Lung (tissue), 12 donors: Measurements from ENCODE around the gene PGS1. TPM values are rescaled to one million over a fixed set of nuclear protein-coding genes. Genes with fewer than 3 reads are reported as not detected.

Experiments used
- ATAC-seq: fragments of 200-7000 bp; cut with Tn5 transposase; one replicate; pipeline ENCODE4 v1.9.1; 2020; ENCODE audit warnings: moderate number of reproducible peaks; ENCODE audit not compliant: insufficient read depth, low FRiP score
- DNase-seq, 3 donors: peaks; one replicate each; pipeline ENCODE4 v3.0.0-alpha.2; 2013 to 2017
- H3K27ac ChIP-seq, 2 donors: one replicate each; pipeline ENCODE4 v1.5.1; 2013; ENCODE audit warnings: mild to moderate bottlenecking in 2 of 2, moderate library complexity in 2 of 2, control low read depth in 1 of 2, inconsistent platforms in 1 of 2, low read depth in 1 of 2, low read length in 1 of 2
- H3K27me3 ChIP-seq, 3 donors: one replicate each; pipeline ENCODE4 v1.5.1; 2013; ENCODE audit warnings: low read length in 2 of 3; ENCODE audit not compliant: control insufficient read depth in 3 of 3, insufficient read depth in 3 of 3
- H3K36me3 ChIP-seq, 4 donors: one replicate each; pipeline ENCODE4 v1.5.1; 2013; ENCODE audit warnings: low read length in 4 of 4, mild to moderate bottlenecking in 1 of 4, moderate library complexity in 1 of 4; ENCODE audit not compliant: control insufficient read depth in 4 of 4, insufficient read depth in 4 of 4
- H3K4me1 ChIP-seq, 5 donors: one replicate each; pipeline ENCODE4 v1.5.1; 2013; ENCODE audit warnings: low read length in 5 of 5, mild to moderate bottlenecking in 2 of 5, moderate library complexity in 1 of 5; ENCODE audit not compliant: control insufficient read depth in 5 of 5, insufficient read depth in 5 of 5
- H3K4me3 ChIP-seq: one replicate; pipeline ENCODE4 v1.5.1; 2013; ENCODE audit warnings: mild to moderate bottlenecking, control low read depth, moderate library complexity
- H3K9ac ChIP-seq, 2 donors: one replicate each; pipeline ENCODE4 v1.5.1; 2013; ENCODE audit warnings: low read length in 2 of 2, control low read depth in 1 of 2; ENCODE audit not compliant: insufficient read depth in 1 of 2
- H3K9me3 ChIP-seq, 4 donors: one replicate each; pipeline ENCODE4 v1.5.1; 2013; ENCODE audit warnings: low read length in 3 of 4, mild to moderate bottlenecking in 1 of 4, moderate library complexity in 1 of 4; ENCODE audit not compliant: control insufficient read depth in 4 of 4, insufficient read depth in 3 of 4
- CTCF ChIP-seq: IDR thresholded peaks from 2 replicates; pipeline ENCODE4 v1.5.1; 2012; ENCODE audit warnings: mild to moderate bottlenecking; ENCODE audit errors: control extremely low read depth, extremely low read depth
- WGBS, 2 donors: extraction: QIAGEN DNeasy Blood & Tissue Kit; methylation state at CpG; one replicate each; pipeline ENCODE4 v1.1.7; 2013; 5-methylcytosine and 5-hydroxymethylcytosine counted together
- polyA plus RNA-seq, 2 donors: library from polyadenylated mRNA; stranded (reverse); fragments of 200-250 nt; gene quantifications; one replicate each; pipeline ENCODE4 v1.2.1, GENCODE V29; 2013
- total RNA-seq, 2 donors: library from RNA; depleted of rRNA in 1 of 2; stranded (reverse); fragments of >200 nt in 1 of 2; gene quantifications; one replicate each; pipeline ENCODE4 v1.2.1, GENCODE V29; 2014 to 2021
- donor health status: control.
- donor health status: control.
- donor health status: Bipolar disorder and iron deficiency.
- donor health status: healthy.
- donor health status: DM: yes; HTN: yes; CAD: no.

Gene PGS1
- total and polyA plus RNA-seq, 4 donors, result 44.9 to 104 (median 94.3) TPM

- 13 to 19% methylated on average over 15 of the region's 15 CpGs for WGBS, 2 donors
- no peak for TF ChIP-seq CTCF
- Histone ChIP-seq H3K36me3 (no peaks in the 10 kb centered on the region), H3K27me3 (no peaks in the 10 kb centered on the region), H3K4me1 (peaks cover 5 to 42% (median 19%) of the 10 kb centered on the region in 5 donors), H3K9ac (no peak overlapping the region), H3K27ac (peak overlapping the region; percentile 69 to 89), H3K4me3 (no peak overlapping the region), H3K9me3 (no peaks in the 10 kb centered on the region)
- peak; percentile 78 for ATAC-seq
- peak in 1 of 3 donors; percentile 57 for DNase-seq
Observed at GRCh38 chr17:78383725-78384471, 5.4 kb downstream of the PGS1 start.

- H3K36me3 ChIP-seq, result no peaks in the 10 kb centered on the region
- H3K9me3 ChIP-seq, result no peaks in the 10 kb centered on the region
- H3K27me3 ChIP-seq, result no peaks in the 10 kb centered on the region
- 55 to 64% methylated on average over 23 of the region's 23 CpGs for WGBS, 2 donors
- H3K4me1 ChIP-seq, result peaks cover 5 to 46% (median 18%) of the 10 kb centered on the region in 5 donors
- no peak for TF ChIP-seq CTCF
- ATAC-seq (no peak), DNase-seq (no peak)
- no peak overlapping the region for H3K4me3 ChIP-seq
- H3K9ac ChIP-seq, result no peak overlapping the region
- peak overlapping the region; percentile 27 to 72 for H3K27ac ChIP-seq
Observed at GRCh38 chr17:78384479-78385175, 6.2 kb downstream of the PGS1 start.

- Histone ChIP-seq H3K27ac (peak overlapping the region; percentile 47 to 88), H3K27me3 (no peaks in the 10 kb centered on the region), H3K4me1 (peaks cover 5 to 58% (median 17%) of the 10 kb centered on the region in 5 donors), H3K9ac (no peak overlapping the region), H3K36me3 (peaks cover 0 to 6% (median under 1%) of the 10 kb centered on the region in 4 donors), H3K4me3 (no peak overlapping the region), H3K9me3 (no peaks in the 10 kb centered on the region)
- peak in 2 of 3 donors; percentile 54 to 74 for DNase-seq
- ATAC-seq, result peak; percentile 31
- TF ChIP-seq CTCF, result no peak
- WGBS, 2 donors, result 19 to 26% methylated on average over 10 of the region's 10 CpGs
Observed at GRCh38 chr17:78387977-78388941, 9.8 kb downstream of the PGS1 start.
